HG03135 (cell line): ENCODE data around the gene CAMK2A.

Experiments
- ATAC-seq: cut with Tn5 transposase; IDR thresholded peaks from one replicate; pipeline ENCODE4 v1.9.1; 2021; ENCODE audit warnings: mild to moderate bottlenecking, moderate library complexity; ENCODE audit not compliant: unreplicated experiment

CAMK2A gene

DNA sequence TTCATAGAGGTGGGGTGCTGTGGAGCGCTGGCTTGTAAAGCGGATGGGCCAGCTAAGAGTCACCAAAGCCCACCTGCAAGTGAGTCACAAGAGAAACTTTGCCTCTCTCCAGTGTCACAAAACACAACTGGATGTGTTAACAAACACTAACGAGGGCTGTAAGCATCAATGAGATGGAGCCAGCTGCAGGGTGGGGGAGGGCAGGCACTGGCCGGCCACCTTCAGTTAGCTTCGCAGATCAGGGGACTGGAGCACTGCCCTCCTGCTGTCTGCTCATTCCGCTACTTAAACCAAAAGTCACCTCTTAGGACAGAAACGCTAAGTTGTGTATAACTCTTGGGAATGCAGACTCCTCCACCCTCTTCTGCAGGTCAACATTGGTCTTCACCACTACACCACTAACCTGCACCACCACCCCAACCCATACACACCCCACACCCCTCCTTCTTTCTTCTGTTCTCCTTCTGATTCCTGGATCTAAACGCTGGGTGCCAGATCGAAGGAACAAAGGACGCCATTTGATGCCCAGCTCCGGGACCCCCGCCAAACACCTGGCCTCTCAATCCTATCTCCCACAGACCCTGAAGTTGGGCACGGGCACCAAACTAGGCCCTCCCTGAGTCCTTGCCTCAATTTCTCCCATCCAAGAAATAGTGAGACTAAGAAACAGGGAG is 11.1 kb upstream of the CAMK2A start:
- no peak for ATAC-seq

DNA sequence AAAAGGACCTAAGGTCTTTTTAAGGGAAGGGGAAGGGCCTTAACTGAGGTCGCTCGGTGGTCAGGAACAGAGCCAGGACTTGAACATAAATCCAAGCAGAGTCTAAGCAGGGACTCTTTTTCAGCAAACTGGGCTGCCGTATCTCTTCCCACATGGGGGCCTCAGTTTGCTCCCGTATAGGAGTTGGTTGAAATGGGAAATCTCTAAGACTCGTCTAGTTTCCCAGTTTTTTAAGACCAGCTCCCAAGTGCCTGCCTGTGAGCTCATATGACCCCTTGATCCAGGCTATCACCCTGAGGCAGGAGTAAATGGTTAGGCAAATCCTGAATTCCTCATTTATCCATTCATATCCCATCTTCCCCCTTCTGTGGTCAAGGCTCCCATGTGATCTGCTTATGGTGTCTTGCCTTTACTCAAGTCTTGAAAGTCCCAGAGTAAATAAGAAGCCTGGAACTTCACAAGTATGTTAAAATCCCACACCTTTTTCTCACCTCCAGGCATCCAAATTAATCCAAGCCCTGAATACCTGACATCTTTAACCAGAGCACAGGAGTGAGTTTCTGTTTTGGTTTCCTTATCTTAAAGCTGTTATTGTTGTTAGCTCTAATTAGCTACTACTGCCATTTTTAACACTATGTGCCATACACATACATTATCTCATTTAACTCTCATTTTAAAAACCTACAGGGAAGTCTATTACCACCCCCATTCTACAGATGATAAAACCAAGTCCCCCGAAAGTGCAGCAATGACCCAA is 10.2 kb upstream of the CAMK2A start:
- ATAC-seq, result no peak

- ATAC-seq, result no peak
These were observed 9.3 kb upstream of the CAMK2A start for GRCh38 chr5:150298701-150299451.

DNA sequence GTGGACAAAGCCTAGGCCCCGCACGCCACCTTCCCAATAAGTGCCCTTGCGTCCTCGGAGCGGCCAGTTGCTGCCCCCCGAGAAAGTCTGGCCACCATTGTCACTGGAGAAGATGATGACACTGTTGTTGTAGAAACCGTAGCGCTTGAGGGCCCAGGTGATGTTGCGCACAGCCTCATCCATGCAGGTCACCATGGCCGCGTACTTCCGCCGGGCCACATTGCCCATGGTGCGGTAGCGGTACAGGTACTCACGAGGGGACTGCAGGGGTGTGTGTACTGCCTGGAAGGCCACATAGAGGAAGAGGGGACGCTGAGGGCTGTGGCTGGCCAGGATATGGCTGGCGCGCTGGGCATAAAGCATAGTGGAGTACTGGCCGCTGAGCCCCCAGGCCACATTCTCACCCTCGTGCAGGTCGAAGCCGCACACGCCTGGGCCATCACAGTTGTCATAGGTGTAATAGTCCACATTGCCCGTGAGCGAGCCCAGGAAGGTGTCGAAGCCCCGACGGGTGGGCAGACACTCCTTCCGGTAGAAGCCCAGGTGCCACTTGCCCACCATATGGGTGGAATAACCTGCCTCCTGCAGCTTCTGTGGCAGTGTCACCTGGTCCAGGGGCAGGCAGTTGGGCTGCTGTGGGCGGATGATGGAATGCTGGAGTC is 8.5 kb upstream of the CAMK2A start:
- ATAC-seq, result no peak

DNA sequence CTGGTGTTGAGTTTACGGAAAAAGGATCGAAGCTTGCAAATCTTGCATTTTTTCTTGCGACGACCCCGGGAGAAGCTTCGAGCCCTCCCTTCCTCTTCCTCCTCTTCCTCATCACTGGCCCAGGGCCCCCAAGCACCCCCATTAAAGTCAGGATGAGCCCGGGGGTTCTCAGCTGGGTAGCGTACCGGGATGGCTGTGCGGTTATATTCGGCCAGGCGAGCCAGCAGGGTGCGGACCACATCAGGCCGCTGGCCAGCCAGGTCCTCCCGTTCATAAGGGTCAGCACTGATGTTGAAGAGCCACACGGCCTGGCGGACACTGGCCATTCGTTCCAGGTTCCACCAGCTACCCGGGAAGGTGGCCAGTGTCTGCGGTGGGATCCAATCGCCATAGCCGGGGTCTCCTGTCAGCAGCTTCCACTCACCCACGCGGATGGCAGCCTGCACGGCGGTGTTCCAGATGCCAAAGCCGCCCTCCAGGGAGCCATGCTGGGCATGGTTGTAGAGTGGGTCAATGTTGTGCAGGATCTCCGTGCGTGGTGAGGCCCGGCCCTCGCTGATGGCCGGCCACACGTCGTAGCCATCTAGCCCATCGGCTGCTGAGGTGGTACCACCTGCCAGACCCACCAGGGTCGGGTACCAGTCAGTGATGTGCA is 7.8 kb upstream of the CAMK2A start:
- no peak for ATAC-seq

DNA sequence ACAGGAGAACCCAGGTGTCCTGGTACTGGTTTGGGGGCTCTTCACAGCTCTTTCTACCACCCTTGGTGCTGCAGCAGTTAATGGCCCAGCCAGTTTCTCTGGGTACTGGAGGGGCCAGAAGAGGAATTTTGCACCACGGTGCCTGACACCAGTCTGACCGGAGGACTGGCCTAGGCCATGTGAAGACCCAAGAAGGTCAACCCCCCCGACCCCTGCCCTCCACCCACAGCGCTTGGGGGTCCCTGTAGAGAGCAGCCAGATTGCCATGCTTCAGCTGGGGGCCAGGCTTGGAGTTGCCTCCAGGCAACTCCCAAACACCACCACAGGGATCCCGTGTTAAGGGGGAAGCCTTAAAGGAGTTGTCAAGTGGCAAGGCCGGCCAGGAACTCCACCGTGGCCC is 6.9 kb upstream of the CAMK2A start:
- no peak for ATAC-seq

DNA sequence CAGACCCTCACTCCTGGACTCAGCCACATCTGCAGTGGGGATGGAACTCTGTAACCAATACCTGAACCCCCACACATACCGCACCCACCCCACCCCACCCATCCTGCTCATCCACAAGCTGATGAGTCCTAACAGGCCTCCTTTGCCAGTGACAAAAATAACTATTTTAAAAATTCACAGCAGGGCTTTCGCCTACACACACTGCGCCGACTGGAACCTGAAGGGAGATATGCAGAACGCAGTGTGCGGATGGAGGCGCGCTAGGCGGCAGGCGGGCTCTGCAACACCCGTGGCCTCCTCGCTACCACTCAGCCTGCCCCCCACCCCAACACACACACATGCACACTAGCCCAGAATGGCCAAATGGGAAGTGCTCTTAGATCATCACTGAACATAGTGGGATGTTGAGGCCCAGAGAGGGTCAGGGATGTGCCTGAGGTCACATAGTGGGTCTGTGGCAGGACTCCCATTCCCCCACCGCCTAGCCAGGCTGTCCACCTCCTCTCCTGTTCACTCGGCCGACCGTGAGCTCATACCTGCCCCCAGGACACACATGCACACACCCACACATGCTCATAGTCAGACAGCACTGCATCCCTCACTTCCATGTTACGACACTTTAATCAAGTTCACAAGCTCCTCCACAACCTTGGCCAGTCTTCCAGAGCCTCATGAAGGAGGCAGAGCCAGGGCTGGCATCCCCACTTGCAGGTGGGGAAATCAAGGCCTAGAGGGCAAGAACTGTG is 6.3 kb upstream of the CAMK2A start:
- ATAC-seq, result no peak

DNA sequence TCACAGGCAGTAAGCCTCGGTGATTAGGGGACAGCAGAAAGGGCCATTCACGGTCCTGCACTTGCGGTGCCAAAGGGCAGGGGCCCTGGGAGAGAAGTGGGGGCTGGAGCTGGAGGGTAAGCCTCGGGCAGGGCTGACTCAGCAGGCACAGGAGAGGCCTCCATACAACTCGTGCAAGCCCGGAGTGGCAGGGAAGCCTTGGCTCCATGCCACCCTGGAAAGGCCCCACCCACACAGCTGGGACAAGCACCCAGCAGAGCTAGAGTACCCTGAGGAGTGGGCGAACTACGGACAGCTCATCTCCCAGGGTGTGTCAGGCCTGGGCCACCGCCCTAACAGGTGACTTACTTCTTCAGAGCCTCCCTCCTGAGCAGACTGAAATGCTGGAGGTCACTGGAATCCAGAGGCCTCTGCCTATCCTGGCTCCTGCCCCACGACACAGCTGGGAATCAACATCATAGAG is 5.6 kb upstream of the CAMK2A start:
- ATAC-seq, result no peak

GRCh38 chr5:150294551-150295071 is 5.0 kb upstream of the CAMK2A start:
- no peak for ATAC-seq

DNA sequence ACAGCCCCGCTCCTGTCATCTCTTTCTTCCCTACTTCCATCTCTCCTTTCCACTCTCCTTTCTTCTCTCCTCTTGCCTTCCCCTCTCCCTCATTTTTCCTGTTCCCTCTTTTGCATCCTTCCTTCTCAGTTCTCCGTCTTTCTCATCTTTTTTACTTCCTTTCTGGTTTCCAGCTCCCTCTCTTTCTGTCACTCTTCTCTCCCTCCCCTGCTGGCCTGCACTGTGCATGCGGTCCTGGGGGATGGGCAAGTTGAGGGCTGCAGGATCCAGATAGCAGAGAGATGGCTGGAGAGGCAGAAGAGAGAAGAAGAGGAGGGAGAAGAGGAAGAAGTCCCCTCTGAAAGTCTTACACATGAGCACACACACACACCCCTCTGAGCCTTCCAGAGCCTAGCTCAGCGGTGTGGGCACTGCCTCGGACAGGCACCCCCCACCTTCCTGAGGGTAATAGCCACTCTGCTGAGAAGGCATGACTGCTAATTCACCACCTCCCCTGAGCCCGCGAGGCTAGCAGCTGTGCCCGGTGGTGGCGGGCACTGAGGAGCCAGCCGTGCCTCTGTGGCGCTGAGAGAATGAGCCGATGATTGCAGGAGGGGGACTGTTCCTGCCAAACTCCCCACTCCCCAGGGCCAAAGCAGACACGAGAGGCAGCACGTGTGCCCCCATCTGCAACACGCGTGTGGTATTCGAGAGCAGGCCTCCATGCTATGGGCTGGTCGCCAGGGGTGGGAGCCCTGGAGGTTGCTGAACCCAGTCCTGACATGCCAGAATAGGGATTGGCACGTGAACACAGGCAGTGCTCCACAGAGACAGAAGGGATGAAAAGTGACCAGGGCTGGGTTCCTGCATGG is 3.7 kb upstream of the CAMK2A start:
- no peak for ATAC-seq

DNA sequence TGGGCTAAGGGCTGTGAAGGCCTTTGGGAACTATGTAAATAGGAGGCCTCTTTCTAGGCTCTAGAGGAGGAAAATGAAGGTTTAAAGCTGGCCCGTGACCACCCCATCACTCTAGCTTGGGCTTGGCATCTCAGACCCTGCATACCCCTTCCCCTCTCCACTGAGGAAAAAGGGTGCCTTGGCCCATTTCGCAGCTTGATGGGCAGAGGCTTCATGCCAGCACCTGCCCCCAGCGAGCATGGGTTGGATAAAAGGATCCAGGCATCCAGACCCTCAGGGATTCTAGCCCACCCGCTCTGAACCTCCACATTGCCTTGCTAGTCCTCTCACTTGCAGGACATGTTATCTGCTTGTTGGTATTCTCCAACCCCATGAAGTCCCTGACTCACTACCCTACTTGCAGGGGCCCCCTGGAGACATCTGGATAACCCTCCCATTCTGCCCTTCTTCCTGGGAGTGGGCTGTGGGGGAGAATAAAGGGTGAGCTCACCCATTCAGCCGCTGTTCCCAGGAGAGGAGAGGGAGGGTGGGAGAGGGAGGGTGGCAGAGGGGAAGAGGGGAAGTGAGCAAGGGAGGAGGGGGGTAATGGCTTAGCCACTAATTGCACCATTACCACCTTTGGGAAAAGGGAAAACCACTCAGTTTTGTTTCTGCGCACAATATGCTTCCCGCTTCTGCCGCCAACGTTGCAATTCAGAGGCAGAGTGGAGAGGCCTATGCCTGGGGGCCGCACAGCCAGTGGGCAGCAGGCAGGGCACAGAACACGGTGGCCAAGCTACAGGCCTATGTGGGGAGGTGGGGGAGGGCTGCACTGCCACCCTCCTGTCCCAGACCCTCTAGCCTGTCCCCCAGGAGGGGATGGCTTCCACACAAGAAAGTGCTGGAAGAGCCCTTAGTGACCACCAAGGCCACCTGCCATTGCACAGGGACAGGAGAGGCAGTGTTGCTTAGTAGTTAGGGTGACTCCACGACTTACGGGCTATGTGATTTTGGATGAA is 2.1 kb upstream of the CAMK2A start:
- no peak for ATAC-seq

DNA sequence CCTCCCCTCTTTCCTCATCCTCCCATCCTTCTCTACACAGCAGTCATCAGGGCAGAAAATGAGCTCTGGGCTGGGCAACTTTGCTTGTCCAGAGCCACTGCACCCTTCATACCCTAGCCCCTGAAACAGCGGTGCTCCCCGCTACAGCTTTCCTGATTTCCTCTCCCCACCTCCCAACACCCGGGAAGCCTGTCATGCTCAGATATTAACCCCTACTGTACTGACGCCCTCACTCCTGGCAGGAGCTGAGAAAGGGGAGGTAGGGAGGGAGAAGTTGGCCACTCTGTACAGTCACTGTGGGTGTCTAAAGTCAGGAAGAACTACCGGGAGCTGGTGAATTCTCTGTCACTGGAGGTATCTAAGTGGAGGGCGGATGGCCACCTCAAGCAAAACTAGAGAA is 782 bp downstream of the CAMK2A start:
- no peak for ATAC-seq

DNA sequence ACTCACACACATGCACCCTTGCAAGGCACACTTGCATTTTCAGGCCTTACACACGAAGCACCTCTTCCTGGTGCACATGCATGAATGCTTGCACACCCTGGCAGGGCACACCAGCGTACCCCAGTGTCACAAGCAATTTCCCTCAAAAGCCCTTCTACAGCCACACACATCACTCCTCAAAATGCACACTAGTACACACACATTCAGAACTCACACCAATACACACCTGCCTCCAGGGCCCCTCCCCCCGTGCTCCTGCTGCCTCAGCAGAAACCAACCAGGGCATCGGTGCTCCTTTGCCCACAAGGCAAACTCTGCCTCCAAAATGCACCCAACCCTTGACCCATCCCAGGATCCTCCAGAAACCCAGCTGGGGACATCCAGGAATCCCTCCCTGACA is 1.2 kb downstream of the CAMK2A start:
- no peak for ATAC-seq

DNA sequence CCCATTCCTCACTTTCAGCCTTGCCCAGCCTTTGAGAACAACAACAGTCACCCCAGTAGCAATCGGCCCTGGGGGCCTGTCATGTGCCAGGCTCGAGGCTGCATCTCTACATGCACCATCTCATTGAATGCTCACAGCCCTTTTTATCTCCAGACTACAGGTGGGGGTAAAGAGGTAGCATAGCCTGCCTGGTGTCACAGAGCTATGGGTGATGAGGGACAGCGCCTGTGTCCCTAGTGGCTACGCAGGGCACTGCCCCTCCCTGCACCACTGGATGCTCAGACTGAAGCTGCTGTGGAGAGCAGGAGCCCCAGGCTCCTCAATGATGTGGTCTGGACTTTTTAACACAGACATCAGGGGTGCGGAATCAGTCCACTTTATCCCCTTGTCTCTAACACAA is 2.8 kb downstream of the CAMK2A start:
- no peak for ATAC-seq

DNA sequence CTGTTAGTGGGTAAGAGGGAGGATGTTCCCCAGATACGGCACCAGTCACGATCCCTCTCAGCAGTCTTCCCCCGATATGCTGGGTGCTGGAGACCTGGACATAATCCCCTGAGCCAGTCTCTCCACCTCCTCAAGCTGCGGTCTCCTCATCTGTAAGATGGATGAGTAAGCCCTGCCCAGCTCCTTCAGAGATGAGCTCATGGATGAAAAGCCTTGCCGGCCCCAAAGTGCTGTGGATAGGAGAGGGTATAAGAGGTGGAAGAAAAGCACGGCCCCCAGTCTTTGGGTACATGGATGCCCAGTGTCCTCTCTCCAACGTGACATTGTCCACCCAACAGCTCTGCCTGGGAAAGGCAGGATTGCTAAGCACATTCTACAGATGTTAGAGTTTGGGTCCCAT is 4.5 kb downstream of the CAMK2A start:
- no peak for ATAC-seq

GRCh38 chr5:150284311-150284710 is 5.3 kb downstream of the CAMK2A start:
- no peak for ATAC-seq

GRCh38 chr5:150283904-150284303 is 5.7 kb downstream of the CAMK2A start:
- ATAC-seq, result no peak

DNA sequence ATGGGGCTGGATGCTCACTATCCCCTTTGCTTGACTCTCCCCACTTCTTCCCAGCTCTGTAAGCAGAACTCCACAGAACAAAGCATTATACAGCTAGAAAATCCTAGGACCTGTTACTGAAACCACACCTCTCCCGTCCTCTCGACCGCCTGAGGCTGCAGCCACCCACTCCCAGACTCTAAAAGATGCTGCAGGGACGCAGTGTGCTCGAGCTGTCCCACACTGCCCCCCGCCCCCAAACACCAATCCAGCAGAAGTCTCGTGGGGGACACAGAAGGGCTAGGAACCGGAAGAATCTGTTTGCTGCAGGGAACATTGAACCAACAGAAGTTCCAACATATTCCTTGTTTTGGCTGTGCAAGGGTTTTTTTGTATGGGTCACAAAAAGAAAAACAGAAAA is 7.6 kb downstream of the CAMK2A start:
- no peak for ATAC-seq
